HG03103 (cell line): ENCODE results near the gene ACER3.
"Not testable (repeated sequence)": the region's sequence is repeated elsewhere in the genome, so short reads cannot be mapped to it uniquely, and the experiment has no call there.

Experiments
- ATAC-seq: cut with Tn5 transposase; IDR thresholded peaks from one replicate; pipeline ENCODE4 v1.9.1; 2021; ENCODE audit warnings: low read depth; ENCODE audit not compliant: unreplicated experiment

Gene ACER3

GRCh38 chr11:76978818-76979217 lies 118.1 kb downstream of the ACER3 start:
- ATAC-seq = no peak

- ATAC-seq = no peak
These were observed 119.5 kb downstream of the ACER3 start for GRCh38 chr11:76980196-76980595.

- ATAC-seq = no peak
These were observed 124.0 kb downstream of the ACER3 start for GRCh38 chr11:76984743-76985142.

- no peak for ATAC-seq
These were observed 126.5 kb downstream of the ACER3 start for GRCh38 chr11:76987203-76987602.

- no peak for ATAC-seq
These were observed 129.9 kb downstream of the ACER3 start for GRCh38 chr11:76990628-76991027.

- ATAC-seq = no peak
These were observed 134.4 kb downstream of the ACER3 start for GRCh38 chr11:76995081-76995576.

GRCh38 chr11:76997512-76997911 lies 136.8 kb downstream of the ACER3 start:
- no peak for ATAC-seq

- ATAC-seq = no peak
These were observed 138.9 kb downstream of the ACER3 start for GRCh38 chr11:76999597-76999996.

GRCh38 chr11:77001613-77002012 lies 140.9 kb downstream of the ACER3 start:
- no peak for ATAC-seq

- ATAC-seq = no peak
These were observed 142.1 kb downstream of the ACER3 start for GRCh38 chr11:77002776-77003175.

- no peak for ATAC-seq
These were observed 143.2 kb downstream of the ACER3 start for GRCh38 chr11:77003963-77004362.

GRCh38 chr11:77009533-77010160 lies 148.9 kb downstream of the ACER3 start:
- ATAC-seq = no peak

GRCh38 chr11:77014669-77015068 lies 154.0 kb downstream of the ACER3 start:
- ATAC-seq = no peak

GRCh38 chr11:77018396-77018924 lies 157.7 kb downstream of the ACER3 start:
- not testable (repeated sequence) for ATAC-seq

GRCh38 chr11:77019976-77020595 lies 159.4 kb downstream of the ACER3 start:
- ATAC-seq = no peak

GRCh38 chr11:77020734-77021133 lies 160.0 kb downstream of the ACER3 start:
- no peak for ATAC-seq

- no peak for ATAC-seq
These were observed 164.0 kb downstream of the ACER3 start for GRCh38 chr11:77024745-77025144.

GRCh38 chr11:77026221-77026620 lies 165.5 kb downstream of the ACER3 start:
- no peak for ATAC-seq

- no peak for ATAC-seq
These were observed 166.0 kb downstream of the ACER3 start for GRCh38 chr11:77026743-77027142.

GRCh38 chr11:77027275-77027674 lies 166.6 kb downstream of the ACER3 start:
- ATAC-seq = no peak

- no peak for ATAC-seq
These were observed 169.1 kb downstream of the ACER3 start for GRCh38 chr11:77029829-77030228.

- ATAC-seq = no peak
These were observed 170.2 kb downstream of the ACER3 start for GRCh38 chr11:77030834-77031414.
